Iris pigment epithelial cell (primary cell): ENCODE data around the gene HMGB2.

Experiments
- DNase-seq: peaks from one replicate; pipeline ENCODE4 v3.0.0-alpha.2; 2011; ENCODE audit warnings: low read depth

The HMGB2 gene

DNA sequence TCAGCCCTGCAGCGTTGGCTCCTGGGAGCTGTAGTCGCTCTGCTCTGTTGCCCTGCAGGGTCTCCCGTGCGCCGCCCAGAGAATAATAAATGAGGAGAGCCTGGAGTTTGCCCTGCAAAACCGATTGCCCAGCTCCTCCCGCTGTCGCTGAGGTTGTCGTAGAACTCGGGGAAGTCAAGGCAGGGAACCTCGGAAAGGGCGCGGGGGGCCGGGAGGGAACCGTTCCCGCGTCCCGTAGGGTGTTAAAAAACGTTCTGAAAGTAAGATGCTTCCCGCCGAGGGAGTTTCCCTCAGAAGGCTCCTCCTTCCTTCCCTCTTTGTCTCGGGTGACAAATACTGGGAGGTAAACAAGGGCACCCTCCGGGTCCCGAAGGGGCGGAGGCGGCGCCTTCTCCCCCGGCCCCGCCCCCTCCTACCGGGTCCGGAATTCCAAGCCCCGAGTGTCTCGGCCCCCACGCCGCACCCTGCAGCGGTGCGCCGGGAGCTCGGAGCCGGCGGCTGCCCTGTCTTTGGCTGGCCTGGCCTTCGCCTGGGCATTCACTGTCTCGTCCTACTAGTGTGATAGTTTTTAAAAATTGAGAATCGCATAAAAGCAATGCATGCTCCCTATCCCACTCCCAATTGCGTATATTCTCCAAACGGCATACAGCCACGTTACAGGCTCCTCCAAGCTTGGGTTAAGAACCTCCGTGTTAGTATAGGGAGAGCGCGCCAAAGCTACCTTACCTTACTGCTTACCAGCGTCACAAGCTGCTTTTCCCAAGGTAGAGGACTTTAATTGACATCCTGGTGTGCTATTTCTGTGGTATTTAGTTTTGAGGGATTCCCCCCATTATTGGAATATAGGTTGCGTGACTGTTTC, 964 bp upstream of the HMGB2 start:
- peak; percentile 60 for DNase-seq

DNA sequence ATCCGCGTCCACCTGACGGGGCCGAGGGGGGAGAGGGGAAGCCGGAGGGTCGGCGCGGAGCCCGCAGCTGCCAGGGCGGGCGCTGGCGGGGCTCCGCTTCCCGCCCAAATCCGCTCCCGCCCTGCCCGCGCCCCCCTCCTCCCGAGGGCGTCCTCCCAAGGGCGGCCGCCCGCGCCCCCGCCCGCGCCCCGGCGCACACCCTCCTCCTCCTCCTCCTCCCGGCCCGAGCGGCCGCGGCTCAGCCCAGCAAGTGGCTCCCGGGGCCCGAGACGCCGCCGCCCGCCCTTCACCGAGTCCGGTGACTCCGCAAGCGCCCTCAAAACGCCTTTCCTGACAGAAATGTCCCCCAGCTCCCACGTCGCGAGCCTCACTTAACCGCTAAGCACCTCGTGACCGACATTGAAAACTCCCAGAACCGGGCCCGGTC, 487 bp downstream of the HMGB2 start:
- no peak for DNase-seq

DNA sequence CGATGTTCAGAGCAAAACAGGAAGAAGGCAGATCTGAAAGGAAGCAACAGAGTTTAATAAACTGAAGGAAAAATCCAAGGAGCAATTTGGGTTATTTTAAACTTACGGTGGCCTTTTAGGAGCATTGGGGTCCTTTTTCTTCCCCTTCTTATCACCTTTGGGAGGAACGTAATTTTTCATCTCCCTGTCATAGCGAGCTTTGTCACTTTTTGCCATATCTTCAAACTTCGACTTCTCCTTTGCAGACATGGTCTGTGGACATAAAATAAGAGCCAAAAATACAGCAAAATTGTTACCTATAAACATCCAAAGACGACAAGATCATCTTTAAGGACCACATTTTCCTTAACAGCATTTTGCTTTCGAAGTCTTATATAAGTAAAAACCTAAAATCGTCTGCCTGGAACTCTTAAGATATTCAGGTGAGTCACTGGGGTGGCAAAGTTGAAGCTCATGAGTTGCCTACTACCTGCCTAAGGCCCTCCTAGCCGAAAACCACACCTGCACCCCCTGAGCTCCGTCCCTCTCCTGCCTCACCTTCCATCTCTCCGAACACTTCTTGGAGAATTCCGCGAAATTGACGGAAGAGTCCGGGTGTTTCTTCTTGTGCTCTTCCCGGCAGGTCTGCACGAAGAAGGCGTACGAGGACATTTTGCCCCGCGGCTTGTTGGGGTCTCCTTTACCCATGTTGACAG, 1.0 kb downstream of the HMGB2 start:
- peak; percentile 15 for DNase-seq

DNA sequence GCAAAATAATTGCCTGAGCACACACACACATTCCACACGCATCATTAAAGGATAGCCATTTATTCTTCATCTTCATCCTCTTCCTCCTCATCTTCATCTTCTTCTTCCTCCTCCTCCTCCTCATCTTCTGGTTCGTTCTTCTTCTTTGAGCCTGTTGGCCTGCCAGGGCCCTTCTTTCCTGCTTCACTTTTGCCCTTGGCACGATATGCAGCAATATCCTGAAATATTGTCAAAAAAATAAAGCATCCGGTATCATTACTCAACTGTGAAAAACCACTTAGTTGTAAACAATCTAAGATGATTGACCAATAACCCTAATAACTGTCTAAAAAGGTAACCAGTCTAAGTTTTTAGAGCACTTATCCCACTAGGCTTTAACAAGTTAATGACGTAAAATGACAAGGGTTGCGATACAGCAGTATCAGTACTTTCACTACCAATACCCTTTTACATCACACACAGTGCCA, 2.1 kb downstream of the HMGB2 start:
- DNase-seq = peak; percentile 68

DNA sequence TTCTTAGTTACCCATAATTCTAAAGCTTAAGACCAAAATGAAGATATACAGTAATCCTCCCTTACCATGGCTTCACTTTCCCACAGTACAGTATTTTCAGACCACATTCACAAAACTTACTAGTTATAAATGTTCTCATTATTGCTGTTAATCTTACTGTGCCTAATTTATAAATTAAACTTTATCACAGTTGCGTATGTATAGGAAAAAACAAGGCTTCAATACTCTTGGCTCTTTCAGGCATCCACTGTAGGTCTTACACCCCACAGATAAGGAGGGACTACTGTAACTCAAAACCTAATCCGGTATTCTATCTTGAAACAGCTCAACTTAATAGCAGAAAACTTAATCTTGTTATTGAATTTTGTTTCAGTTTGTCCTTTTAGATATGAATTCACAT, 3.6 kb downstream of the HMGB2 start:
- DNase-seq = no peak

DNA sequence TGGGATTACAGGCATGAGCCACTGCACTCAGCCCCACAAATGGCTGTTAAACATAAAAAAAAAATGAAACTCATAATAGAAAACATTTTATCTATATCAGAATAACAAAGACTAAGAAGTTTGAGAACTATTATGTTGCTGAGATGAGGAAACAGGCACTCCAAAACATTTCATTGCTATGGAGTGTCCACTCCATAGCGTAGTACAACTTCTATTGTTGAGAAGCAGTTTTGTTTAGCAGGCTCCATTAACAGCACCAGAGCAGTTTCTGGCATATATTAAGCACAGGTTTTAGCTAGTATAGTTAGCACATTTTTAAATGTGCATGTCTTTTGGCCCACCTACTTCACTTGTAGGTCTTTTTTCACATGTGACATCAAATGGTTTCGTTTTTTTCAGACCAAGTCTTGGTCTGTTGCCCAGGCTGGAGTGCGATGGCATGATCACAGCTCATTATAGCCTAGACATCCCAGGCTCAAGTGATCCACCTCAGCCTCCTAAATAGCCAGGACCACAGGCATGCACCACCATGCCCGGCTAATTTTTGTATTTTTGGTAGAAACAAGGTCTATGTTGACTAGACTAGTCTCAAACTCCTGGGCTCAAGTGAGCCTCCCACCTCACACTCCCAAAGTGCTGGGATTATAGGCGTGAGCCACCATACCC, 5.8 kb downstream of the HMGB2 start:
- no peak for DNase-seq

DNA sequence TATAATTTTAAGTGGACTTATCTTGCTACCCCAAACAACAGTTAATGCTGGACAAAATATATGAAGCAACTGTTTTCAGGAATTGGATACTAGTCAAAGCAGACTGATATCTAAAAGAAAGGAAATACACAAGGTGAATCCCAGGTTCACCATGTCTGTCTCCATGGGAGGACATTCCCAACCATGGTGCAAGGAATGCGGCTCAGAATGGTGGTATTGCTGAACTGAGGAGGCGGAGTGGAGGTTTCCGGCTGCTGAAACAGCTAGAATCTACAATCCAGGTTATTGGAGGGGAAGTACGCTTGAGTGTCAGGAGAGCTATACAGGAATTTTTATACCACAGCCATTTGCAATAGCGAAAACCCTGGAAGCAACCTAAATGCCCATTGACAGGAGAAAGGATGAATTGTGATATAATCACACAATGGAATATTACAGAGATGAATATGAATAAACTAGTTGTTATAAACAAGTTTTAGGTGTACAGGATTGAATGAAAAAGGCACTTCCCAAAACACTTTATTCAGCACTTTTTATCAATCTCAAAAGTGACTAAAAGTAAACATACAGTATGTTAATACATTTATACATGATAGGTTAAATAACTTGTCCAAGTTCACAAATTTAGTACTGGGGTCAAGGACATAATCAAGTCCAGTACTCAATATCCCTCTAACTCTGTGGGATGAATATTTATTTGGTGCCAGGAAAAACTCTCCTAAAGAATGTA, 9.0 kb downstream of the HMGB2 start:
- DNase-seq = no peak

DNA sequence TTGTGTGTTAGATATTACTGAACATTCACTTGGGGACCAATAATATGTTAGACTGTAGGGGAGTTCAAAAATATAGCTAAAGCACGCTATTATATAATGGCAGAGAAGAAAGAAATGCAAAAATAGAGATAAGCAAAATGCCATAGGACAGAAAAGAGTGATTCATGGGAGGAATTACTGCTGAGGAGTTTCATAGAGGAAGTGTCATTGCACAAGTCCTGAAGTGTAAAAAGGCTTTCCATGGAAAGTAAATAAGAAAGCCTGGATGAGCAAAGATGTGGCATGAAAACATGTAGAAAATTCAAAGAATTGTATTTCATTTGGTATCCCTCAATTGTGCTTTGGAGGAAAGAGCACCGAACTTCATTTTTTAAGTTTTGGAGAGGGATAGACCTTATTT, 14.5 kb downstream of the HMGB2 start:
- DNase-seq = peak; percentile 68

DNA sequence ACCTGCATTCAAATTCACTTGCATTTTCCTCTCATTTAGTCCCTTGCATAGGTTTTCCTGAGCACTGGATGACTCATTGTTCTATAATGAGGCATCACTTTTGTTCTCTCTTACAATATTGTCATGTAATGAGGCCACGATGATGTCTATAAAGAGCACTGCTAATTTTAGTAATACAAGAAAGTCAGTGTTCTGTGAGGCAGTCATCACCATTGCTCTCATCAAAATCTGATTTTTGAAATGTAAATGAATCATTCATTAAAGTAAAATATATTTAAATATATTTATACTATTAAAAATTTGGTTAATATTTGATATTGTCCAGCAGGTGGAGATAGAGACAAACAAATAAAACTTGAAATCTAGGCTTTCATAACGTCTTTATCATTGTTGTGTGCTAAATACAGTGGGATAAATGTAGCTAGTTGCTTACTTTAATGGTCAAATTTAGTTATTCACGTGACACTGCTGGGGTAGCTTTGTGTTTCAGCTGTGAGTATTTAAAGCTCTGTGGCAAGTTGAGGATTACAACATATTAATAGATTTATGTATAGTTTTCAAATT, 15.4 kb downstream of the HMGB2 start:
- peak; percentile 60 for DNase-seq

DNA sequence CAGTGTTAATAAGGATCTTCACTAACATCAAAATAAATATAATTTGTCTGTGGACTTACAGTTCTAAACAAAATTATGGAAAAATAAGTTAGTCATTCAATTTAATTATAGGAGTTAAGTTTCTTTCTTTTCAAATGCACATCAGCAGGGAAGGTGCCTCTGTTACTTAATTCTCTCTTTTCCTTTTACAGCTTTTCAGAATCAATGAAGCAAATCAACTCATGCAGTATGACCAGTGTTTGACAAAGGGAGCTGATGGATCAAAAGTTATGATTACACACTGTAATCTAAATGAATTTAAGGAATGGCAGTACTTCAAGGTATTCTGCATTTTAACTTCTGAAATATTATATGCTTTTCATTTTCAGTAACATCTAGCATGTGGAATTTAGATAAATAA, 15.9 kb downstream of the HMGB2 start:
- no peak for DNase-seq

DNA sequence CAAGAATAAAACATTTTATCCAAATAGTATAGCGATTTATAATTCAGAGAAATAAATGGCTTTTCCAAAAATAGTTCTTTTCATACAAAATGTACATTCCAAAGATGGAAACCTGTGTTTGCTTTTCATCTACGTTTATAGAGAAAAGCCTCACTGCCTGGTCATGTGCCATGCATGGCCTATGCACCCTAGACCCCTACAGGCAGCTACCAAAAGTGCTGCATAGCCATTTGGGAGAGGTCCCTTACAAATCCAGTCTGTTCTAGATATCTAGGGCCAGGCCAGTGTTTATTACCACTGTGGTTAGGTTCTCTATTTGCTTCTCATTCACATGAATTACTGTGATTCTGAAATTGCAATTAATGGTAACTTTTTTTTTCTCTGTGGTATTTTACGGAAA, 17.2 kb downstream of the HMGB2 start:
- no peak for DNase-seq

DNA sequence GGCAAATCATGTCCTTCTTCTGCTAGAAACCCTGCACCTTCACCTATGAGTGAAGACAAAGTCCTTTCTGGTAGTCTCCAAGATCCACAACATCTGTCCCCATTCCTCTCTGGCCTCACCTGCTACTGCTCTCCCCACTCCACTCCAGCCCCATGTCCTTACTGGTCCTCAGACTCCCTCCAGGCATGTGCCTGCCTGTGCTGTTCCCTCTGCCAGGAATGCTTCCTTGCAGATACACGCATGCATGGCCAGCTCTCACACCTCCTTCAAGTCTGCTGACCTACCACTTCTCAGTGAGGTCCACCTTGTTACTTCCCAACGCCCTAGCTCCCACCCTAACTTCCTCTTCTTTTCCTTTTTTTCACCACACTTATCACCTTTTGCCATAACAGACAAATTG, 18.1 kb downstream of the HMGB2 start:
- no peak for DNase-seq

DNA sequence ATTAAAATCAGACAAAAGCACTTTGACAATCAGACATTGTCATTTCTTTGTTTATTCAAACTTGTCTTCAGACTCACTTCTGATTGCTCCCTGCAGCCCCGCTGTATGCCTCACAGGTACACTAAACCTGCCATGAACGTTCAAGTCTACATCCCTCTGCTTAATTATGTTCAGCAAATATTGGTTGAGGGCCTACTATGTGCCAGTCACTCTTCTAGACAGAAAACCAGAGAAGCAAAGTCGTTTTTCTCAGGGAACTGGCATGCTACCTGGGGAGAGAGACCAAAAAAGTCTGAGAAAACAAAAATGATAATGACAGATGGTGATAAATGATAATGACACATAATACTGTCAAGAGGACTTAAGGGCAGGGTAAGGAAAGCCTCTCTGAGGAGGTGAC, 19.4 kb downstream of the HMGB2 start:
- no peak for DNase-seq

DNA sequence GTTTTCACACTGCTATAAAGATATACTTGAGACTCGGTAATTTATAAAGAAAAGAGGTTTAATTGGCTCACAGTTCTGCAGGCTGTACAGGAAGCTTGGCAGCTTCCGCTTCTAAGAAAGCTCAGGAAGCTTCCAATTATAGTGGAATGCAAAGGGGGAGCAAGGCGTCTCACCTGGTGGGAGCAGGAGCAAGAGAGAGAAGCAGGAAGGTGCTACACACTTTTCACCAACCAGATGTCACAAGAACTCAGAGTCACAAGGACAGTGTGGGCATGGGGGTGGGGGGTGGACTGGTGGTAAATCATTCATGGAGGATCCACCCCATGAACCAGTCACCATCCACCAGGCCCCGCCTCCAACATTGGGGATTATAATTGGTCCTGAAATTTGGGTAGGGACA, 22.8 kb downstream of the HMGB2 start:
- no peak for DNase-seq

DNA sequence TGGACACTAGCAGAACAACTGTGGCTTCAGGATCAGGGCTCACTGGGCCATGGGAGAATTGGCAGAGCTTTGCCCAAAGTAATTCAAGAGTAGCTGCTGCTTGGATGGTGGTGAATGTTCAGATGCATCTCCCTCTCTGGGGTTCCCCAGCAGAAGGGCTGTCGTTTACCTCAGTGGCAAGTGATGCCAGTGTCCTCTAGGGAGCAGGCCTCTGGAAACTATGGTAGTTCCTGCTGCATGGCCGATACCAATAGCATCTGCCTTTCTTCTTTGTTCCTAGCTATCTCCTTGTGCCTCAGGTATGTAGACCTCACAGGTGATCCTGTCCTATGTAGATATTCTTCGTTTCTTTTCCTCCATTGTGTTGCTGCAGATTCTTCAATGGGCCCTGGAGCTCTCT, 26.4 kb downstream of the HMGB2 start:
- DNase-seq = no peak

DNA sequence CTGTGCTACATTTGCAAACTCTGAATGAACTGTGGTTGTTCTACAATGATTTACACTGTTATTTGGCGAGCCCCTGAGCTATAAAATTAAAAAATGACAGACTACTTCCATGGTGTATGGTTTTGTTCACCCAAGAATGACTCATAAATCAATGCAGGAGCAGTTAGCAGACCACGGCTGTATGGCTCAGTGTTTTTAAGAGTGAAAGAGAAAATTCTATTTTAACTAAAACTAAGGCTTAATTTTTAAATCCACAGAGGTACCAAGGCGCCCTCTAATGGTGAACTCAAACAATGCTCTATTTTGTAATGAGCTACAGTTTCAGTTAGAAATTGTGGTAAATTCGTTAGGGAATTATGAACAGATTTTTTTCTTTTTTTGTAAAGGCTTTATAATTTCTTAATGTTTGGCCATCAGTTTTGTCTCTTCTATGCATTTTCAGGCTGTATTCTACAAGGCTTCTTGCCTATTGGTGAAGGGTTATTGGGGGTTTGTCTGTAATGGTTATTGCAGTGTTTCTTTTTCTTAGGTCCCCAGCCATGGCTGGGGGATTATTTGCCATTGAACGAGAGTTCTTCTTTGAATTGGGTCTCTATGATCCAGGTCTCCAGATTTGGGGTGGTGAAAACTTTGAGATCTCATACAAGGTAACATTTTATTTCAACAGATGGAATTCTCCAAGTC, 32.5 kb downstream of the HMGB2 start:
- peak; percentile 53 for DNase-seq

DNA sequence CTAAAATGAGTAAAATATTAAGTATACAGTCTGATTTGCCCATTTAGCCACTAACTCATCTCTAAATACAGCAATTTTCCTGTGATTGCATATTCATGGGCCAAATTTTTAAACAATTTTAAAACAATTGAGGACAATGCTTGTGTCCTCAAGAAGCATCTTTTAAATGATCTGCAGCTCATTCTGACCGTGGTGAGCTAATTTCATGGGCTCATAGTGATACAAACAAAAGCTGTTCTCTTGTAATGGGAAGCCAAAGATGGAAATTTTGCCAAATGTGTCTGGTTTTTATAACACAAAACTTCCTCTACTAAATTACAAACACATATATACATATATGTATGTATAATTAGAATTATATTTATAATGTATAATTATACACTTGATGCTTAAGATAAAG, 39.7 kb downstream of the HMGB2 start:
- DNase-seq = no peak

DNA sequence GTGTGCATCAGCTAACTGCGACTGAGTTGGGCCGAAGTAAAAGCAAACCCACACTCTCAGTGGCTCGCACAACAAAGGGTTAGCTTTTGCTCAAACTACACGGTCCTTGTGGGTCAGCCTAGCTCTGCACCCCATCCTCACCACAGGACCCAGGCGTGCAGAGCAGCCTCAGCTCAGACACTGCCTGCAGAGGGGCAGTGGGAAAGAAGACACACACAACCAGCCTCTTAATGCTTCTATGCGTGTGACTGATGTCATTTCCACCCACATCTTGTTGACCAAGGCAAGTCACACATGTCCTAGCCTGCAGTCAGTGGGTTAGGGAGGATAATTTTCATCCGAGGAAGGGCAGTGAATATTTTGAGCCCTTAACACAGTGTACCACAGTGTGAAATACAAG, 40.5 kb downstream of the HMGB2 start:
- no peak for DNase-seq

DNA sequence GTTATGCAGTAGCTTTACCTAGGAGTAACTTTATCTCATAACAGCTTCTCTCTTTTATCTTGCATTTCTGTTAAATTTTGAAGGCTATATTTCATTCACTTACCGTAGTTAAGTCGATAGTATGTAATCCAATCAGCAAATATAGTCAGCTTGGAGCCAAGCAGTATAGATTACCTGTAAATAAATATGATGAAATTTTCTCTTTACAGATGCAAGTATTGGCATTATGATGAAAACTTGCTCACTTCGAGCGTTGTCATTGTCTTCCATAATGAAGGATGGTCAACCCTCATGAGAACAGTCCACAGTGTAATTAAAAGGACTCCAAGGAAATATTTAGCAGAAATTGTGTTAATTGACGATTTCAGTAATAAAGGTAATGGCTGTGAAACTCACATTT, 42.3 kb downstream of the HMGB2 start:
- no peak for DNase-seq

DNA sequence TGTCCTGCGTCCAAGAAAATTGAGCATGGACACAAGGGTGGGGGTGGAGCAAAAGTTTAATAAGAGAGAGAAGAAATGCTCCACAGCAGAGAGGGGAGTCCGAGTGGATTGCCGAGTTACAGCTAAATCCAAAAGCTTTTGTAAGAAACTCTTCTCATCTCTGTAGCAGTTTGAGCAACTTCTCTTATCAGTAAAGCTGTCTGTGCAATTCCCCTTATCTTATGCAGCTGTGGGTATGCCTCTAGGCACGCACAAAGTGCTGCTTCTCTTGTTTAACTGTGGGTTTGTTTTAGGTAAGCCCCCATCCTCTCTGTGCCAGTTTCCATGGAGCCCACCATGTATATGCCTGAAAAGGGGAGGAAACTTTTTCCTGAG, 44.8 kb downstream of the HMGB2 start:
- peak; percentile 8 for DNase-seq

DNA sequence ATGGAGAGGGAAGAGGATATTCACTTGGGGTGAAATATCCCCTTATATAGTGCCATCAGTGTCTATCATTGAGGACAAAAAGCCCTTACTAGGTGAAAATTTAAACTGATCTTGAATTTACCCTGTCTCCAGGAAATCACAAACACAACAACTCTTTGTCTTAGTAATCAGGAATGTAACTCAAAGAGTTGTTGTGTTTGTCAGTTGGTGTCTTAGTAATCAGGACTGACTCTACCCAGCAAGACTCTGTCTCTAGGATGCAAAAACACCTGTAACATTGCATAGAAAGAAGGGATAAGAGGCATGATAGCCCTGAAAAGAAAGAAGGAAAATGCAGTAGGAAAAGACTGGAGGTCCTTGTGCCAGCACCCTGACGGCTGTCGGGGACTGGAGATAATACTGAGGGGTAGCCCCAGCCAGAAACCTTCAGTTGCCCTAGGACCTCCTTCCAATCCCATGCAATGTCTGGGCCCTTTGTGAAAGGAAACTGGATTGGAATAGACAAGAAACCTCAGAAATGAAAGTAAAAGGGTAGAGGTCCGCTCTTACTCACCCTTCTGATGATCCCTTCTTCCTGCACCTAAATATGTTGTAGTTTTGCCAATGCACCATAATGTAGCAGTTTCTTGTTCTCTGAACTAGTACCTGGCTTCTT, 45.3 kb downstream of the HMGB2 start:
- DNase-seq = peak; percentile 20
